Peyer's patch (tissue), 4 donors: Measurements from ENCODE around the gene ZNF133. TPM values are rescaled to one million over a fixed set of nuclear protein-coding genes. Genes with fewer than 3 reads are reported as not detected.

Experiments
- DNase-seq, 3 donors: peaks; one replicate each; pipeline ENCODE4 v3.0.0-alpha.2; 2017 to 2019
- H3K27ac ChIP-seq, 4 donors: fragments of 200-600 bp; sonication (generic); one replicate each; pipeline ENCODE4 v1.5.1; 2016 to 2019
- H3K27me3 ChIP-seq, 2 donors: fragments of 200-600 bp; sonication (generic); one replicate each; pipeline ENCODE4 v1.5.1; 2019
- H3K36me3 ChIP-seq, 3 donors: fragments of 200-600 bp; sonication (generic); one replicate each; pipeline ENCODE4 v1.5.1; 2016 to 2019
- H3K4me1 ChIP-seq, 4 donors: fragments of 200-600 bp; sonication (generic); one replicate each; pipeline ENCODE4 v1.5.1; 2016 to 2019
- H3K4me3 ChIP-seq, 4 donors: fragments of 200-600 bp; sonication (generic); 1 replicate in 3 of 4; 2 replicates in 1 of 4; pipeline ENCODE4 v1.5.1; 2016 to 2019; ENCODE audit warnings: mild to moderate bottlenecking in 1 of 4
- H3K9me3 ChIP-seq, 4 donors: fragments of 200-600 bp; sonication (generic); one replicate each; pipeline ENCODE4 v1.5.1; 2016 to 2019; ENCODE audit warnings: mild to moderate bottlenecking in 1 of 4
- POLR2A ChIP-seq, 2 donors: fragments of 450-650 bp; IDR thresholded peaks; one replicate each; pipeline ENCODE4 v1.5.1; 2017; ENCODE audit warnings: antibody characterized with exemption in 2 of 2, mild to moderate bottlenecking in 2 of 2, moderate library complexity in 2 of 2
- small RNA-seq, 2 donors: library from RNA; depleted of rRNA; stranded (forward); fragments of <200 nt; gene quantifications; one replicate each; pipeline ENCODE3, GENCODE V24; 2016
- total RNA-seq, 4 donors: library from RNA; depleted of rRNA; stranded (reverse); fragments of >200 nt; gene quantifications; one replicate each; pipeline ENCODE4 v1.1.0, GENCODE V29; 2016
- TF ChIP-seq, protein P1 (sequence below), 6 experiments: fragments of 450-650 bp in 4 of 6; fragments of 200-600 bp in 2 of 6; sonication (generic) in 1 of 6; IDR thresholded peaks; one replicate each; pipeline ENCODE4 v1.5.1; 2017 to 2019; ENCODE audit warnings: antibody characterized with exemption in 6 of 6, mild to moderate bottlenecking in 3 of 6, moderate library complexity in 1 of 6

The ZNF133 gene
- total RNA-seq, 4 donors from 2014 or later: 11.4 to 23.1 (median 15.6) TPM

DNA sequence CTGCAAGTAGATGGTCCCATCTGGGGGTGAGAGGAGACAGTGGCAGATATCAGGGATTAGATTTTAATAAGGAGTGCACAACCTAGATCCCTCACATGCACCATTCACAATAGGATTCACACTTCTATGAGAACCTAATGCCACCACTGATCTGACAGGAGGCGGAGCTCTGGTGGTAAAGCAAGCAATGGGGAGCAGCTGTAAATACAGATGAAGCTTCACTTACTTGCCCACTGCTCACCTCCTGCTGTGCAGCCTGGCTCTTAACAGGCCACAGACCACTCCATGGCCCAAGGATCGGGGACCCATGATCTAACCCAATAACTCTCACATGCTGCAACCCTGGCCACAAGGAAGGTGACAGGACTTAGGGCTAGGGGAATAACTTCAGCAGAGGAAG, 75.4 kb downstream of the ZNF133 start:
- H3K36me3 ChIP-seq: no peaks in the 10 kb centered on the region
- H3K4me3 ChIP-seq: no peak overlapping the region
- H3K4me1 ChIP-seq: no peaks in the 10 kb centered on the region
- H3K27ac ChIP-seq: no peak overlapping the region
- no peaks in the 10 kb centered on the region for H3K9me3 ChIP-seq
- no peaks in the 10 kb centered on the region for H3K27me3 ChIP-seq
- DNase-seq: no peak
- TF ChIP-seq, protein P1, sequence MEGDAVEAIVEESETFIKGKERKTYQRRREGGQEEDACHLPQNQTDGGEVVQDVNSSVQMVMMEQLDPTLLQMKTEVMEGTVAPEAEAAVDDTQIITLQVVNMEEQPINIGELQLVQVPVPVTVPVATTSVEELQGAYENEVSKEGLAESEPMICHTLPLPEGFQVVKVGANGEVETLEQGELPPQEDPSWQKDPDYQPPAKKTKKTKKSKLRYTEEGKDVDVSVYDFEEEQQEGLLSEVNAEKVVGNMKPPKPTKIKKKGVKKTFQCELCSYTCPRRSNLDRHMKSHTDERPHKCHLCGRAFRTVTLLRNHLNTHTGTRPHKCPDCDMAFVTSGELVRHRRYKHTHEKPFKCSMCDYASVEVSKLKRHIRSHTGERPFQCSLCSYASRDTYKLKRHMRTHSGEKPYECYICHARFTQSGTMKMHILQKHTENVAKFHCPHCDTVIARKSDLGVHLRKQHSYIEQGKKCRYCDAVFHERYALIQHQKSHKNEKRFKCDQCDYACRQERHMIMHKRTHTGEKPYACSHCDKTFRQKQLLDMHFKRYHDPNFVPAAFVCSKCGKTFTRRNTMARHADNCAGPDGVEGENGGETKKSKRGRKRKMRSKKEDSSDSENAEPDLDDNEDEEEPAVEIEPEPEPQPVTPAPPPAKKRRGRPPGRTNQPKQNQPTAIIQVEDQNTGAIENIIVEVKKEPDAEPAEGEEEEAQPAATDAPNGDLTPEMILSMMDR (IDR thresholded peaks at IDR 0.05): no peak
- no peak for TF ChIP-seq POLR2A (IDR thresholded peaks at IDR 0.05)

- no peaks in the 10 kb centered on the region for H3K4me1 ChIP-seq
- no peaks in the 10 kb centered on the region for H3K27me3 ChIP-seq
- H3K27ac ChIP-seq: no peak overlapping the region
- DNase-seq: no peak
- TF ChIP-seq POLR2A (IDR thresholded peaks at IDR 0.05): no peak
- TF ChIP-seq, protein P1 (IDR thresholded peaks at IDR 0.05): no peak
- no peaks in the 10 kb centered on the region for H3K36me3 ChIP-seq
- H3K4me3 ChIP-seq: no peak overlapping the region
- no peaks in the 10 kb centered on the region for H3K9me3 ChIP-seq
Measured at GRCh38 chr20:18364768-18365167, 76.4 kb downstream of the ZNF133 start.

Small RNAs within 50 kb of the gene (small RNA-seq; reads per million reads assigned to genes)
- gene RN7SL14P (0 reads per million in 2 donors), gene RNU2-56P (0.06 to 0.35 reads per million in 2 donors)

Other genes starting within 250 kb of the ZNF133 start
- 10 to 100 TPM; 25.5 to 38.7 (median 28.9) TPM for gene OVOL2, start 230.6 kb upstream of the ZNF133 start, total RNA-seq
- gene KAT14, start 150.7 kb upstream of the ZNF133 start, total RNA-seq: 10 to 100 TPM; 20.0 to 27.2 (median 22.0) TPM
- gene PET117, start 150.7 kb upstream of the ZNF133 start, total RNA-seq: 10 to 100 TPM; 15.7 to 21.7 (median 18.0) TPM
- 1 to 10 TPM; 1.6 to 5.0 (median 2.1) TPM for gene DZANK1, start 178.5 kb downstream of the ZNF133 start, total RNA-seq
- 1 to 10 TPM; 7.4 to 9.9 (median 8.6) TPM for gene POLR3F, start 178.9 kb downstream of the ZNF133 start, total RNA-seq
- 10 to 100 TPM in 3 of 4 donors, 1 to 10 TPM in 1; 6.2 to 14.9 (median 12.8) TPM for gene RBBP9, start 208.7 kb downstream of the ZNF133 start, total RNA-seq
- gene SEC23B, start 219.4 kb downstream of the ZNF133 start, total RNA-seq: 10 to 100 TPM; 31.3 to 43.7 (median 36.0) TPM